Neuronal stem cell (in vitro differentiated cells): ENCODE measurements around the gene CPA3.

Experiments
- DNase-seq: peaks from one replicate; pipeline ENCODE4 v3.0.0-alpha.2; 2013; ENCODE audit warnings: low spot score
- H2AFZ ChIP-seq: one replicate; pipeline ENCODE4 v1.6.1; 2013; ENCODE audit warnings: mild to moderate bottlenecking, low read length, inconsistent platforms
- H2AK5ac ChIP-seq: 2 replicates; pipeline ENCODE4 v1.6.1; 2013; ENCODE audit warnings: low read depth, mild to moderate bottlenecking, inconsistent platforms, low read length, moderate library complexity, mixed read lengths
- H2BK120ac ChIP-seq: 2 replicates; pipeline ENCODE4 v1.6.1; 2013; ENCODE audit warnings: low read depth, mild to moderate bottlenecking, inconsistent platforms, low read length, moderate library complexity, mixed read lengths
- H2BK12ac ChIP-seq: one replicate; pipeline ENCODE4 v1.6.1; 2013; ENCODE audit warnings: low read length, inconsistent platforms
- H2BK15ac ChIP-seq: 2 replicates; pipeline ENCODE4 v1.6.1; 2013; ENCODE audit warnings: mild to moderate bottlenecking, low read length, inconsistent platforms, mixed read lengths
- H2BK5ac ChIP-seq: one replicate; pipeline ENCODE4 v1.6.1; 2013; ENCODE audit warnings: inconsistent platforms, mild to moderate bottlenecking, low read length, moderate library complexity
- H3K14ac ChIP-seq: one replicate; pipeline ENCODE4 v1.6.1; 2013; ENCODE audit warnings: low read length, inconsistent platforms
- H3K18ac ChIP-seq: 2 replicates; pipeline ENCODE4 v1.6.1; 2013; ENCODE audit warnings: low read length, inconsistent platforms
- H3K23ac ChIP-seq: 2 replicates; pipeline ENCODE4 v1.6.1; 2013; ENCODE audit warnings: low read depth, mild to moderate bottlenecking, mixed read lengths, low read length, inconsistent platforms; ENCODE audit not compliant: poor library complexity
- H3K27ac ChIP-seq: replicated peaks from 3 replicates; pipeline ENCODE4 v1.5.1; 2013; ENCODE audit warnings: low read length, inconsistent platforms
- H3K27me3 ChIP-seq, 3 experiments: 2 replicates each; pipeline ENCODE4 v1.6.1; 2013; ENCODE audit warnings: low read length in 3 of 3, mild to moderate bottlenecking in 2 of 3, inconsistent platforms in 1 of 3, low read depth in 1 of 3, mixed read lengths in 1 of 3, moderate library complexity in 1 of 3; ENCODE audit not compliant: control insufficient read depth in 3 of 3, insufficient read depth in 3 of 3
- H3K36me3 ChIP-seq, 2 donors: replicated peaks in 1 of 2; 2 replicates each; pipeline ENCODE4 v1.6.1; 2013; ENCODE audit warnings: low read length in 2 of 2; ENCODE audit not compliant: control insufficient read depth in 2 of 2, insufficient read depth in 2 of 2
- H3K4ac ChIP-seq: 2 replicates; pipeline ENCODE4 v1.6.1; 2013; ENCODE audit warnings: inconsistent platforms, mild to moderate bottlenecking, low read length, moderate library complexity
- H3K4me1 ChIP-seq, 2 donors: 1 replicate in 1 of 2; 2 replicates in 1 of 2; pipeline ENCODE4 v1.6.1; 2013; ENCODE audit warnings: low read length in 2 of 2, low read depth in 1 of 2; ENCODE audit not compliant: control insufficient read depth in 2 of 2, insufficient read depth in 1 of 2
- H3K4me2 ChIP-seq: one replicate; pipeline ENCODE4 v1.6.1; 2013; ENCODE audit warnings: mild to moderate bottlenecking, low read length, inconsistent platforms; ENCODE audit not compliant: insufficient read depth, poor library complexity, severe bottlenecking
- H3K4me3 ChIP-seq, 2 donors: 2 replicates each; pipeline ENCODE4 v1.5.1; 2013; ENCODE audit warnings: low read length in 2 of 2, mild to moderate bottlenecking in 2 of 2, inconsistent platforms in 1 of 2, moderate library complexity in 1 of 2
- H3K79me1 ChIP-seq: one replicate; pipeline ENCODE4 v1.6.1; 2013; ENCODE audit warnings: low read depth, mild to moderate bottlenecking, inconsistent platforms, low read length, moderate library complexity
- H3K9ac ChIP-seq: one replicate; pipeline ENCODE4 v1.6.1; 2013; ENCODE audit warnings: mild to moderate bottlenecking, low read depth, low read length, inconsistent platforms; ENCODE audit not compliant: poor library complexity
- H3K9me3 ChIP-seq, 2 donors: replicated peaks in 1 of 2; 2 replicates each; pipeline versions ENCODE3 to v1.6.1; 2013; ENCODE audit warnings: low read length in 2 of 2, mild to moderate bottlenecking in 2 of 2, inconsistent platforms in 1 of 2, low read depth in 1 of 2, mixed read lengths in 1 of 2, moderate library complexity in 1 of 2; ENCODE audit not compliant: control insufficient read depth in 2 of 2, insufficient read depth in 1 of 2
- H4K8ac ChIP-seq: one replicate; pipeline ENCODE4 v1.6.1; 2013; ENCODE audit warnings: low read depth, mild to moderate bottlenecking, inconsistent platforms, low read length, moderate library complexity
- H4K91ac ChIP-seq: one replicate; pipeline ENCODE4 v1.6.1; 2013; ENCODE audit warnings: low read length, low read depth, mild to moderate bottlenecking, inconsistent platforms; ENCODE audit not compliant: poor library complexity
- WGBS, 2 donors: extraction: QIAGEN DNeasy Blood & Tissue Kit; methylation state at CpG; one replicate each; pipeline ENCODE4 v1.1.7; 2013; ENCODE audit warnings: missing lambda C conversion rate in 2 of 2, mixed read lengths in 1 of 2; ENCODE audit not compliant: insufficient read length in 2 of 2, insufficient replicate concordance in 1 of 2; ENCODE audit errors: extremely low coverage in 2 of 2; 5-methylcytosine and 5-hydroxymethylcytosine counted together

The CPA3 gene

DNA sequence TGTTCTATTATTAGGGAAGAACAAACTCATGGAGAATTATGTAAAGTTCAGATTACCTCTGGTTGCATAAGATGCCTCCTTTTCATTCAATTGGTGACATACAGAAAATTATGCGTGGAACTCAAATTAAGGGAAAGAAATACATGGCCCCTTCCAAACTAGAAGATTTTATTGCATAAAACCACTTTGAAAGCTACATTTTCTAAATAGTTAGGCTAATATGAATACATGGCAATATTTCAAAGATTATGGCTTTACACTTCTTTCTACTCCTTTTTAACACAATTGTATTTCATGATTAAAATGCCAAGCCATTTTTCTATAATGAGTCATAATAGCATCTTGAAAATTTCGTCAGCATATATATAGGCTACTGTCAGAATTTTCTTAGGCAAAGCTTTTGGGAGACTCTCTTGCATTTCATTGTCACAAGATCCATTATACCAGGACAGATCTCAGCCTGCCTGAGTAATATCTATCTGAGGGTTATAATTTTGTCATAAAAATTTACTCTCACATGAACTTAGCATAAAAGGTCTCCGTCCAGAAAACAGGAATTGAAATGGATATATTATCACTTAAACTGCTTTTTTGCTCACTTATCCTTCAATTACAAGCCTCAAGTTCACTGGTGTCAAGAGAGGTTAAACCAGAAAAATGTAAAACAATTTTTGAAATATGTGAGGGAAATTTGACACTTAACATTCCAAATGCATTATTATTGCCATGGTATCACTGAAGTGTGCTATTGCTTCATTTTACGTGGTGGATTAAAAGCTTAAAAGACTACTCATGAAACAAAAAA lies 37.1 kb downstream of the CPA3 start:
- Histone ChIP-seq H2BK120ac (no peak overlapping the region), H3K36me3 (no peaks in the 10 kb centered on the region), H3K18ac (no peak overlapping the region), H3K23ac (no peak overlapping the region), H2AFZ (no peak overlapping the region), H3K79me1 (no peaks in the 10 kb centered on the region), H4K8ac (no peak overlapping the region), H3K27me3 (no peaks in the 10 kb centered on the region), H3K9ac (no peak overlapping the region), H2BK12ac (no peak overlapping the region), H3K4me3 (no peak overlapping the region), H3K14ac (no peak overlapping the region), H3K4me1 (no peaks in the 10 kb centered on the region), H2BK15ac (no peak overlapping the region), H4K91ac (no peak overlapping the region), H2AK5ac (no peak overlapping the region), H2BK5ac (no peak overlapping the region), H3K27ac (no peak overlapping the region), H3K9me3 (no peaks in the 10 kb centered on the region), H3K4me2 (no peak overlapping the region), H3K4ac (no peak overlapping the region)
- no CpG with 5 or more reads among the region's 4 CpGs for WGBS, 2 donors
- DNase-seq: no peak

DNA sequence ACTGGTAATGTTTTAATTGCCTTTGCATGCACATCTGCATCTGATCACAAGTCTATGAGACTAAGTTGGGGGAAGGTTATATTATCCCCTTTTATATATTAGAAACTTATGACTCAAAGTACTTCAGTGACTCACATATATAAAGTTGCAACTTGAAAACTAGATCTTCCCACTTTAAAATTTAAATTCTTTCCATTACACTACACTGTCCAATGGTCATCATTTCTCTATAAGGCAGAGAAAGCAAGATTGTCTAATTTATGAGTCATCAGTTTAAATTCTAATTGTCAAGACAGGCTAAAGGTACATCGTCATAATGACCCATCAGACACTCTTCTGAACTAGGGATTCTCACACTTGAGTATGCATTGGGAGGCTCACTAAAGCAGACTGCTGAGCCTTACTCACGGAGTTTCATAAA lies 37.9 kb downstream of the CPA3 start:
- H3K18ac ChIP-seq: no peak overlapping the region
- H3K27ac ChIP-seq: no peak overlapping the region
- H4K91ac ChIP-seq: no peak overlapping the region
- H2AFZ ChIP-seq: no peak overlapping the region
- H2BK12ac ChIP-seq: no peak overlapping the region
- no peak overlapping the region for H3K14ac ChIP-seq
- H3K36me3 ChIP-seq: no peaks in the 10 kb centered on the region
- DNase-seq: no peak
- no peaks in the 10 kb centered on the region for H3K4me1 ChIP-seq
- H2BK5ac ChIP-seq: no peak overlapping the region
- no peak overlapping the region for H3K4me3 ChIP-seq
- H4K8ac ChIP-seq: no peak overlapping the region
- H2AK5ac ChIP-seq: no peak overlapping the region
- no peak overlapping the region for H3K4ac ChIP-seq
- H3K9me3 ChIP-seq: no peaks in the 10 kb centered on the region
- H3K27me3 ChIP-seq: no peaks in the 10 kb centered on the region
- H3K23ac ChIP-seq: no peak overlapping the region
- H3K79me1 ChIP-seq: no peaks in the 10 kb centered on the region
- H2BK15ac ChIP-seq: no peak overlapping the region
- no peak overlapping the region for H3K4me2 ChIP-seq
- no peak overlapping the region for H3K9ac ChIP-seq
- no CpG with 5 or more reads among the region's 2 CpGs for WGBS, 2 donors
- no peak overlapping the region for H2BK120ac ChIP-seq

DNA sequence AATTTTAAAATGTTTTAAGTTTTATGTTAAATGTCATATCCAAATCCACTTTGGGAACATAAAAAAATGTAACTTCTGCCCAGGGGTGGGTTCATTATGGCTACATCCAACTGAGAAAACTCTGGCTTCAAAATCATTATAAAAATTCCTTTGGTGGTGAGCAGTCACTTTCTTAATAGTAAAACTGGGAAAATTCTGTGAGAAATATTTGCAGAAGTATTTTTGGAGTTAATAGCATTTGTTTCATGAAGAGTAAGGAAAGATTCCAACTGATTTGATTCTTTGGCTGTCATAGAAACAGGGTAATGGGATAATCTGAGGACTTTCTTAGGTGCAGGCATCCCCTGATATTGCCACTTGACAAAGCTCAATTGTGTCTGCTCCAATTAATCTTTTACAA lies 38.8 kb downstream of the CPA3 start:
- H3K79me1 ChIP-seq: no peaks in the 10 kb centered on the region
- H3K4me3 ChIP-seq: no peak overlapping the region
- no peak overlapping the region for H3K27ac ChIP-seq
- no peak overlapping the region for H3K9ac ChIP-seq
- H2AK5ac ChIP-seq: no peak overlapping the region
- no peak overlapping the region for H3K4me2 ChIP-seq
- no peaks in the 10 kb centered on the region for H3K36me3 ChIP-seq
- H2BK120ac ChIP-seq: no peak overlapping the region
- H3K14ac ChIP-seq: no peak overlapping the region
- H3K9me3 ChIP-seq: no peaks in the 10 kb centered on the region
- no peak overlapping the region for H3K18ac ChIP-seq
- H3K23ac ChIP-seq: no peak overlapping the region
- H4K91ac ChIP-seq: no peak overlapping the region
- H2AFZ ChIP-seq: no peak overlapping the region
- H2BK5ac ChIP-seq: no peak overlapping the region
- H2BK15ac ChIP-seq: no peak overlapping the region
- no peak overlapping the region for H4K8ac ChIP-seq
- H3K4me1 ChIP-seq: no peaks in the 10 kb centered on the region
- H3K27me3 ChIP-seq: no peaks in the 10 kb centered on the region
- no peak overlapping the region for H2BK12ac ChIP-seq
- H3K4ac ChIP-seq: no peak overlapping the region
- DNase-seq: no peak

DNA sequence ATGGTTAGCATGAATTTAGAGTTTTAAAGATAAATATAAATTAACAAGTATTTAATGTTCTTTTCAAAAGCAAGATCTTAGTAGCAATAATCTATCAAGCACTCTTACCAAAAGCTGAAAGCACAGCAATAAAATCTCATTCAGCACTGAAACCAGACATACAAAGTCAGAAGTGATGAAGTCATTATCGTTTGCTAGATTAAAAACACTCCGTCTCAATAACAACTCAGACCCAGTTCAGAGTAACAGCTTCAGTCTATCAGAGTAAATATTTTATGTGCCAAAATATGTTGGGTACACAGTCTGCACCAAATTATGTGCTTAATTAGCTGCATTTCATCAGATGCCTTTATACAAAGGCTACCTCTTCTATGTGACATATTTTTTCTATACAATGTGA lies 41.6 kb downstream of the CPA3 start:
- no peaks in the 10 kb centered on the region for H3K9me3 ChIP-seq
- H3K4me1 ChIP-seq: no peaks in the 10 kb centered on the region
- WGBS, 2 donors: no CpG with 5 or more reads among the region's 2 CpGs
- H3K14ac ChIP-seq: no peak overlapping the region
- no peak overlapping the region for H4K91ac ChIP-seq
- H3K36me3 ChIP-seq: no peaks in the 10 kb centered on the region
- H3K4me3 ChIP-seq: no peak overlapping the region
- no peak overlapping the region for H2BK5ac ChIP-seq
- no peaks in the 10 kb centered on the region for H3K79me1 ChIP-seq
- H3K18ac ChIP-seq: no peak overlapping the region
- H4K8ac ChIP-seq: no peak overlapping the region
- H3K27ac ChIP-seq: no peak overlapping the region
- H2BK15ac ChIP-seq: no peak overlapping the region
- H2AFZ ChIP-seq: no peak overlapping the region
- H3K23ac ChIP-seq: no peak overlapping the region
- no peak overlapping the region for H3K4me2 ChIP-seq
- no peak overlapping the region for H3K4ac ChIP-seq
- no peak overlapping the region for H2BK120ac ChIP-seq
- no peak overlapping the region for H2AK5ac ChIP-seq
- no peak overlapping the region for H2BK12ac ChIP-seq
- no peaks in the 10 kb centered on the region for H3K27me3 ChIP-seq
- no peak for DNase-seq
- H3K9ac ChIP-seq: no peak overlapping the region
